Measurements from ENCODE around the gene CTNNA2.

CTNNA2 gene

DNA sequence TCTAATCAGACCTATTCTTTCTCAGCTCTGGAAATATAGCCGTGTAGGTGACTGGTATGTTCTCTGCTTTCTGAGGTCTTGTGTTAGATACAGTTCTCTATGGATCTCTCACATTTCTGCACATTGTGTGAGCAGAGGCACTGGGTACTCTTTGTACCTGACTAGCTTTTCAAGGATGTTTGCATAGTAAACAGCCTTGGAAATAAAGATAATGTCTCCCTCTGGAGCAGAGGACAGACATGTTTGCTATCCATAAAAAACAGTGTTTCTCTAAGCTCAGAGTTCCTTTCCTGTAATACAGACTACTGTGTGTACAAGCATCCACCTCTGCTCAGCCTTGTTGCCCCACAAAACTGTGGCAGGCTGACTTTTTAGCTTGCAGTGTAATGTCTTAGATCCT, 279.2 kb downstream of the CTNNA2 start:
- DNase-seq (no peak), ATAC-seq (replicated peaks) (no peak)
- Mint-ChIP-seq H3K4me3 (no peak overlapping the region), H3K4me1 (ENCODE audit: low read depth in 2 of 2) (no peaks in the 10 kb centered on the region), H3K36me3 (ENCODE audit: insufficient read depth) (no peaks in the 10 kb centered on the region), H3K27ac (no peak overlapping the region), H3K9me3 (peaks cover 0 to 5% of the 10 kb centered on the region in 2 donors), H3K27me3 (no peaks in the 10 kb centered on the region)

DNA sequence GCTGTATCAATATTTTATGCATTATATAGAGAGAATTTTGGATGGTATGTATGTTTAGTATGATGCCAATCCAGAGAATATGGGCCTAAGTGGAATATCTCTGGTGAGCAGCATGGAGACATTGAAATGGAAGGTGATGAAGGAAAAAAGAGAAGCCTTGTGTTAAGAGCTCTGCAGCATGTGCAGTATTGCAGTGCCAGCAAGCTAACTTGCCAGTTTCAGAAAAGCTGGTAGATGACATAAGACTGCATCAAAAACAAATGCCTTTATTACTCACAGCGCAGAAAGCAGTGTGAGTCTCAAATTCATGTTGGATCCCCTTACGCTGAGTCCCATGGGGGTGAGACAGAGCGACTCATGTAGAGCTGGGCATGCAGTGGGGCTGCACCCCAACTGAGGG, 280.2 kb downstream of the CTNNA2 start:
- H3K9me3 Mint-ChIP-seq, result peaks cover 0 to 6% of the 10 kb centered on the region in 2 donors
- no peaks in the 10 kb centered on the region for H3K4me1 Mint-ChIP-seq (ENCODE audit: low read depth in 2 of 2)
- no peaks in the 10 kb centered on the region for H3K36me3 Mint-ChIP-seq (ENCODE audit: insufficient read depth)
- DNase-seq (no peak), ATAC-seq (replicated peaks) (no peak)
- H3K27ac Mint-ChIP-seq, result no peak overlapping the region
- no peak overlapping the region for H3K4me3 Mint-ChIP-seq
- H3K27me3 Mint-ChIP-seq, result no peaks in the 10 kb centered on the region

DNA sequence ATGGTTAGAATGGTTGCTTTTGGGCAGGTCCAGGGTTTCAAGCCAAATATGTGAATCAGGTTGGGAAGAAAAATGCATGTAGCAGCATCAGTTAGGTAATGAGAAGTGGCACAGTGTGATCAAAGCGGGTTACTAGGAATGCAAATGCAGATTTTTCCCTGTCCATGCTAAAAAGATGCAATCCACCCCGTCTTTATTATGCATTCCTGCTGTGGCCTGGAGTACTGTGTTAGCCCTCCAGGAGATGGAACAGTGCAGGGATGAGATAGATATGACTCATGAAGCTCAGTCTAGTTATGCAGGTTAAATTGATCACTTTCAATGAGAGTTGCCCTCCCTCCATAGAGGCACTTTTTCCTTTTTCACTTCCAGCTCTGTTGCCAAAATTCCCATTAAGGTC, 283.8 kb downstream of the CTNNA2 start:
- Mint-ChIP-seq H3K27ac (no peak overlapping the region), H3K9me3 (peaks cover 6 to 9% of the 10 kb centered on the region in 2 donors), H3K27me3 (no peaks in the 10 kb centered on the region), H3K4me3 (no peak overlapping the region), H3K4me1 (ENCODE audit: low read depth in 2 of 2) (no peaks in the 10 kb centered on the region), H3K36me3 (ENCODE audit: insufficient read depth) (no peaks in the 10 kb centered on the region)
- ATAC-seq (replicated peaks), result no peak
- DNase-seq, result no peak

- DNase-seq (no peak), ATAC-seq (replicated peaks) (no peak)
- Mint-ChIP-seq H3K9me3 (peaks cover 6 to 9% of the 10 kb centered on the region in 2 donors), H3K4me1 (ENCODE audit: low read depth in 2 of 2) (no peaks in the 10 kb centered on the region), H3K27me3 (no peaks in the 10 kb centered on the region), H3K36me3 (ENCODE audit: insufficient read depth) (no peaks in the 10 kb centered on the region), H3K4me3 (no peak overlapping the region), H3K27ac (no peak overlapping the region)
Observed at GRCh38 chr2:79798776-79799175, 285.9 kb downstream of the CTNNA2 start.

GRCh38 chr2:79799729-79800128, 286.9 kb downstream of the CTNNA2 start:
- no peak overlapping the region for H3K4me3 Mint-ChIP-seq
- peaks cover 6 to 9% of the 10 kb centered on the region in 2 donors for H3K9me3 Mint-ChIP-seq
- H3K27me3 Mint-ChIP-seq, result no peaks in the 10 kb centered on the region
- no peaks in the 10 kb centered on the region for H3K36me3 Mint-ChIP-seq (ENCODE audit: insufficient read depth)
- no peak for DNase-seq
- no peaks in the 10 kb centered on the region for H3K4me1 Mint-ChIP-seq (ENCODE audit: low read depth in 2 of 2)
- no peak overlapping the region for H3K27ac Mint-ChIP-seq
- no peak for ATAC-seq (replicated peaks)

DNA sequence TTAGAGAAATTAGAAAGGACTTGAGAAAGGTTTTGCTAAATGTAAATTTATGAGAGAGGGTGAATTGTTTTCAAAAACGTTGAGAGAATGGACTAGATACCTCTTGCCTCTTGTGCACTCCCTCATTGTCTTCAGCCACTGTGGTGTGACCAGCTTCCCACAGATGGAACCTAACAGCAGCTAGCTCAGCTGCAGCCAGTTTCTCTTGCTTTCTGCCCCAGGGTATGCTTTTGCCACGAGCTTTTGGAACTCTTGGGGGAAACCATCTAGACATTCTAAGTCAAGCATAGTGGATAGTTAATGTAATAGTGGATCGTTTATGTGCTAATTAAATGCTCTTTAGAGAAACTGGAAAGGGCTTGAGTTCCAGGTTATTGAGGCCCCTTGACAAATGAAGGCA, 288.2 kb downstream of the CTNNA2 start:
- Mint-ChIP-seq H3K27ac (no peak overlapping the region), H3K27me3 (no peaks in the 10 kb centered on the region), H3K36me3 (ENCODE audit: insufficient read depth) (no peaks in the 10 kb centered on the region), H3K4me1 (ENCODE audit: low read depth in 2 of 2) (no peaks in the 10 kb centered on the region), H3K4me3 (no peak overlapping the region), H3K9me3 (peaks cover 6 to 9% of the 10 kb centered on the region in 2 donors)
- DNase-seq, result no peak
- ATAC-seq (replicated peaks), result no peak

- H3K27me3 Mint-ChIP-seq, result no peaks in the 10 kb centered on the region
- ATAC-seq (replicated peaks) (no peak), DNase-seq (no peak)
- peaks cover 3 to 33% of the 10 kb centered on the region in 2 donors for H3K9me3 Mint-ChIP-seq
- no peaks in the 10 kb centered on the region for H3K4me1 Mint-ChIP-seq (ENCODE audit: low read depth in 2 of 2)
- H3K4me3 Mint-ChIP-seq, result no peak overlapping the region
- no peaks in the 10 kb centered on the region for H3K36me3 Mint-ChIP-seq (ENCODE audit: insufficient read depth)
- H3K27ac Mint-ChIP-seq, result no peak overlapping the region
Observed at GRCh38 chr2:79817288-79817687, 304.4 kb downstream of the CTNNA2 start.

DNA sequence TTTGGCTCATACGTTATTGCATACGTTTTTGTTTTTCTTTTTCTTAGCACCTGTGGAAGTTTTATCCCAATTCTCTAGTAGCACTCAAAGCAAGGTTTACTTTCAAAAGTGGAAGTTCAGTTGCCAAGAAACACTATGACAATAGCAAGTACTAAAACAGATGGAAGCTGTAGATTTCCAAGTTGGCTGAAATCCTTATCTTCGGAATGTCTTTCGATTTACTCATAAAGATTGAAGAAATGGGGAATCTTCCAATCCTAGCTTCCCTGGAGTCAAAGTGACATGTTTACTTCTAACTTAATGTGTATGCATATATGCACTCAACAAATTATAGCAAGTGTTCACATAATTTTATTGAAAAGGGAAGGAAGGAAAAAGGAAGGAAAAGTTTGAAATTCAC, 307.4 kb downstream of the CTNNA2 start:
- H3K27me3 Mint-ChIP-seq, result no peaks in the 10 kb centered on the region
- H3K36me3 Mint-ChIP-seq (ENCODE audit: insufficient read depth), result no peaks in the 10 kb centered on the region
- H3K4me1 Mint-ChIP-seq (ENCODE audit: low read depth in 2 of 2), result no peaks in the 10 kb centered on the region
- H3K9me3 Mint-ChIP-seq, result peaks cover 12 to 36% of the 10 kb centered on the region in 2 donors
- ATAC-seq (replicated peaks) (no peak), DNase-seq (no peak)
- no peak overlapping the region for H3K27ac Mint-ChIP-seq
- no peak overlapping the region for H3K4me3 Mint-ChIP-seq

- H3K27ac Mint-ChIP-seq, result no peak overlapping the region
- no peaks in the 10 kb centered on the region for H3K36me3 Mint-ChIP-seq (ENCODE audit: insufficient read depth)
- no peak overlapping the region for H3K4me3 Mint-ChIP-seq
- no peaks in the 10 kb centered on the region for H3K4me1 Mint-ChIP-seq (ENCODE audit: low read depth in 2 of 2)
- peaks cover 13 to 25% of the 10 kb centered on the region in 2 donors for H3K9me3 Mint-ChIP-seq
- no peaks in the 10 kb centered on the region for H3K27me3 Mint-ChIP-seq
- ATAC-seq (replicated peaks) (no peak), DNase-seq (no peak)
Observed at GRCh38 chr2:79822136-79822535, 309.3 kb downstream of the CTNNA2 start.

GRCh38 chr2:79824086-79824786, 311.4 kb downstream of the CTNNA2 start:
- DNase-seq (no peak), ATAC-seq (replicated peaks) (no peak)
- Mint-ChIP-seq H3K4me1 (ENCODE audit: low read depth in 2 of 2) (no peaks in the 10 kb centered on the region), H3K9me3 (peaks cover 10 to 19% of the 10 kb centered on the region in 2 donors), H3K27ac (no peak overlapping the region), H3K27me3 (no peaks in the 10 kb centered on the region), H3K4me3 (no peak overlapping the region), H3K36me3 (ENCODE audit: insufficient read depth) (no peaks in the 10 kb centered on the region)

DNA sequence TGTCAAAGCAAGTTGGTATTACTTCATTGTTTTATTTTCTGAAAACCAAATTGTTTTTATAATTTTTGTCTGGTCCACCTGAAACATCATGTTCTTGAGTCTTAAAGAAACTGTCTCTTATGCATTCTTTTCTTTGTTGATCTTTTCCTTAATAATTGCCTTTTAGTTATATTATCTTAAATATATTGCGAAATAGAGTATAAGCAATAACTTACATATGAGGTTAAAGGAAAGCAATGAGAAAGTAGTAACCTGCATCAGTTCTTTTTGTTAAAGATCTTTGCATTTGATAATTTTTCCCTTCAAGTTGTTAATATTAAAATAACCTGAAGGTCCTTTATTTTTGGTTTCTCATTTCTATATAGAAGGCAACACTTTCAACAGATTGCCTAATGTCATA, 315.0 kb downstream of the CTNNA2 start:
- Mint-ChIP-seq H3K36me3 (ENCODE audit: insufficient read depth) (no peaks in the 10 kb centered on the region), H3K9me3 (peaks cover 9 to 12% of the 10 kb centered on the region in 2 donors), H3K27me3 (no peaks in the 10 kb centered on the region), H3K27ac (no peak overlapping the region), H3K4me1 (ENCODE audit: low read depth in 2 of 2) (no peaks in the 10 kb centered on the region), H3K4me3 (no peak overlapping the region)
- ATAC-seq (replicated peaks) (no peak), DNase-seq (no peak)

DNA sequence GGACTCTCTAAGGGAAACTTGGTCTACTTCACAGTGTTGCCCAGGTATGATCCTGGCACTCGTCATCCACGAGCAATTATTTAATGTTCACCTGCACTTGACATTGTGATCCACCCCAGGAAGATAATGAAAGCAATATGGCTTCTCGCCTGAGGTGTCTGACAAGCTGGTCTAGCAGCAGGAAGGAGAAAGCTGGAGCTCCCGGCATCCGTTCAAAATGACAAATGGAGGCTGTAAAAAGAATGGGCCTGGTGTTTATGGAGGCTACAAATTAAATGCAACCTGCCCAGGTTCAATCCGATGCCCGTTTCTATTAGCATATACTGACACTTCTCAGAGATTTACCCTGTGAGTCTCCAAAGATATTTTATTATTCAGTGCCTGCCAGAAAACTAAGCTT, 317.6 kb downstream of the CTNNA2 start:
- DNase-seq (no peak), ATAC-seq (replicated peaks) (no peak)
- Mint-ChIP-seq H3K4me3 (no peak overlapping the region), H3K9me3 (peaks cover 1 to 4% of the 10 kb centered on the region in 2 donors), H3K4me1 (ENCODE audit: low read depth in 2 of 2) (no peaks in the 10 kb centered on the region), H3K27ac (no peak overlapping the region), H3K36me3 (ENCODE audit: insufficient read depth) (no peaks in the 10 kb centered on the region), H3K27me3 (no peaks in the 10 kb centered on the region)

DNA sequence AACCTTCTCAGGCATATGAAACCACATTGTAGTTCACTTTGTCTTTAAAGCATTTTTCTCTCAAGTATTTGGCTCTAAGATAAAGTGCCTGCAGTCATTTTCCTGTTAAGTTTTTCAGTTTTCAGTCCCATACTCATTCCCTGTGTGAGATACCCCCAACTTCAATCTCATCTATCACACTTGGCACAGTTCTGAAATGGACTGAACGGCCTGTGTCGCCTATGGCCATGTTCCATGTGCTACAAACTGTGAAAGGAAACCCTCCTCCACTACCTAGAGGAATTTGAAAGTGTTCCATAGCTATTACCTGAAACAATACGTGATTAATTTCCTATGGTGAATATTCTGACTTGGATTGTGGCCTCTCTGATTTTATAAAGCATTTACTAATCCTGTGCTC, 319.1 kb downstream of the CTNNA2 start:
- no peak overlapping the region for H3K4me3 Mint-ChIP-seq
- peaks cover 7 to 10% of the 10 kb centered on the region in 2 donors for H3K9me3 Mint-ChIP-seq
- ATAC-seq (replicated peaks) (no peak), DNase-seq (no peak)
- H3K4me1 Mint-ChIP-seq (ENCODE audit: low read depth in 2 of 2), result no peaks in the 10 kb centered on the region
- H3K27ac Mint-ChIP-seq, result no peak overlapping the region
- H3K36me3 Mint-ChIP-seq (ENCODE audit: insufficient read depth), result no peaks in the 10 kb centered on the region
- no peaks in the 10 kb centered on the region for H3K27me3 Mint-ChIP-seq

- H3K9me3 Mint-ChIP-seq, result peaks cover 7 to 10% of the 10 kb centered on the region in 2 donors
- no peaks in the 10 kb centered on the region for H3K27me3 Mint-ChIP-seq
- ATAC-seq (replicated peaks) (no peak), DNase-seq (no peak)
- no peaks in the 10 kb centered on the region for H3K4me1 Mint-ChIP-seq (ENCODE audit: low read depth in 2 of 2)
- no peaks in the 10 kb centered on the region for H3K36me3 Mint-ChIP-seq (ENCODE audit: insufficient read depth)
- no peak overlapping the region for H3K4me3 Mint-ChIP-seq
- H3K27ac Mint-ChIP-seq, result no peak overlapping the region
Observed at GRCh38 chr2:79832511-79833234, 319.8 kb downstream of the CTNNA2 start.

Measured in effector memory CD8-positive, alpha-beta T cell (primary cell).